Large intestine (tissue), 3 donors: ENCODE data around the gene CNTNAP2. TPM values are rescaled to one million over a fixed set of nuclear protein-coding genes. Genes with fewer than 3 reads are reported as not detected.

Source experiments
- DNase-seq, 2 donors: peaks; one replicate each; pipeline versions ENCODE4 v3.0.0 to v3.0.0-alpha.2; 2013
- H3K27ac ChIP-seq: one replicate; pipeline ENCODE4 v1.5.1; 2013; ENCODE audit warnings: low read length
- H3K27me3 ChIP-seq: 2 replicates; pipeline ENCODE4 v1.6.1; 2013; ENCODE audit warnings: low read length; ENCODE audit not compliant: control insufficient read depth, insufficient read depth
- H3K36me3 ChIP-seq: 2 replicates; pipeline ENCODE4 v1.6.1; 2013; ENCODE audit warnings: low read length; ENCODE audit not compliant: control insufficient read depth, insufficient read depth
- H3K4me1 ChIP-seq: one replicate; pipeline ENCODE4 v1.6.1; 2013; ENCODE audit warnings: low read length; ENCODE audit not compliant: control insufficient read depth, insufficient read depth
- H3K4me3 ChIP-seq: one replicate; pipeline ENCODE4 v1.5.1; 2013; ENCODE audit warnings: low read length
- H3K9me3 ChIP-seq: one replicate; pipeline ENCODE4 v1.6.1; 2013; ENCODE audit warnings: mild to moderate bottlenecking, low read depth, low read length, moderate library complexity; ENCODE audit not compliant: control insufficient read depth
- WGBS: methylation state at CpG from one replicate; pipeline ENCODE4 v1.1.5; 2013; ENCODE audit warnings: low lambda C conversion rate; ENCODE audit not compliant: insufficient coverage; 5-methylcytosine and 5-hydroxymethylcytosine counted together
- polyA plus RNA-seq: library from polyadenylated mRNA; unstranded; fragments of 120-200 nt; gene quantifications from one replicate; pipeline ENCODE4 v1.2.1, GENCODE V29; 2013

CNTNAP2 gene
- polyA plus RNA-seq, 1 donor, result 12.9 TPM

DNA sequence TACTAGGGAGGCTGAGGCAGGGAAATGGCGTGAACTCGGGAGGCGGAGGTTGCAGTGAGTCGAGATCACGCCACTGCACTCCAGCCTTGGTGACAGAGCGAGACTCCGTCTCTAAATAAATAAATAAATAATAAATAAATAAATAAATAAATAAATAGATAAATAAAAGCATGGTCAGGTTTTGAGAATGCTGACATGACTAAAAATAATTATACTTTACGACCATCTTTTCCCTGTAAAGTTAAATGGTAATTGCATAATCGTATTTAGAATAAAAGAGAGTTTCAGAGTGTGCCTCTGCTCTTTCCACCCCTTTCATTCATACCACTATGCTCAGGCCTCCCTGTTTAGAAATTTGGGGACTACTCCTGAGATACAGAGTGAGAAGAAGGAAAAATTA, 326.5 kb downstream of the CNTNAP2 start:
- no peak overlapping the region for H3K4me3 ChIP-seq
- no peak overlapping the region for H3K27ac ChIP-seq
- DNase-seq, result no peak
- no peaks in the 10 kb centered on the region for H3K36me3 ChIP-seq
- peaks cover 3% of the 10 kb centered on the region for H3K9me3 ChIP-seq
- no peaks in the 10 kb centered on the region for H3K4me1 ChIP-seq
- H3K27me3 ChIP-seq, result no peaks in the 10 kb centered on the region
- 100% methylated on average over 5 of the region's 9 CpGs for WGBS

GRCh38 chr7:146449625-146450024, 333.0 kb downstream of the CNTNAP2 start:
- Histone ChIP-seq H3K36me3 (no peaks in the 10 kb centered on the region), H3K9me3 (no peaks in the 10 kb centered on the region), H3K27ac (no peak overlapping the region), H3K27me3 (no peaks in the 10 kb centered on the region), H3K4me1 (no peaks in the 10 kb centered on the region), H3K4me3 (no peak overlapping the region)
- DNase-seq, result no peak
- 100% methylated on average over 1 of the region's 4 CpGs for WGBS

GRCh38 chr7:146455091-146455655, 338.6 kb downstream of the CNTNAP2 start:
- no peaks in the 10 kb centered on the region for H3K4me1 ChIP-seq
- H3K9me3 ChIP-seq, result no peaks in the 10 kb centered on the region
- WGBS, result 60% methylated on average over 1 of the region's 2 CpGs
- no peak for DNase-seq
- H3K4me3 ChIP-seq, result no peak overlapping the region
- no peaks in the 10 kb centered on the region for H3K36me3 ChIP-seq
- no peak overlapping the region for H3K27ac ChIP-seq
- no peaks in the 10 kb centered on the region for H3K27me3 ChIP-seq

DNA sequence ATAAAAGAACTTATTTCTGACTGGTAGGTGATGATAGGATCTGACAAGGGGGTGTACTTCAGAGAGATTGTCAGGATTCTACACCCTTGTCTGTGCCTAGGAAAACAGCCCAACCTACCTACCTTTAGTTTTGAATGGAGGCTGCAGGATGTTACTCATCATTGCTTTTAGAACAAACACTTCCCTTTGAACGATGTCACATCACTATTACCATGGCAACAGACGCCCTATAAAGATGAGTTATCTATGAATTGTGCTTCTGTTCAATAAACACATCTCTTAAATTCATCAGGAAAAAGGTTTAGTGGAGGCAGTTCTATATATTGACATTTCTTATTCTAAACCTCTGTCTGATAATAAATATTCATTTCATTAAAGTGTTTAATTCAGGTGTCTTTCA, 362.4 kb downstream of the CNTNAP2 start:
- H3K4me1 ChIP-seq, result no peaks in the 10 kb centered on the region
- no peak for DNase-seq
- peaks cover 9% of the 10 kb centered on the region for H3K9me3 ChIP-seq
- no peak overlapping the region for H3K4me3 ChIP-seq
- H3K27ac ChIP-seq, result no peak overlapping the region
- WGBS, result no CpG with 5 or more reads among the region's 2 CpGs
- no peaks in the 10 kb centered on the region for H3K27me3 ChIP-seq
- H3K36me3 ChIP-seq, result no peaks in the 10 kb centered on the region

DNA sequence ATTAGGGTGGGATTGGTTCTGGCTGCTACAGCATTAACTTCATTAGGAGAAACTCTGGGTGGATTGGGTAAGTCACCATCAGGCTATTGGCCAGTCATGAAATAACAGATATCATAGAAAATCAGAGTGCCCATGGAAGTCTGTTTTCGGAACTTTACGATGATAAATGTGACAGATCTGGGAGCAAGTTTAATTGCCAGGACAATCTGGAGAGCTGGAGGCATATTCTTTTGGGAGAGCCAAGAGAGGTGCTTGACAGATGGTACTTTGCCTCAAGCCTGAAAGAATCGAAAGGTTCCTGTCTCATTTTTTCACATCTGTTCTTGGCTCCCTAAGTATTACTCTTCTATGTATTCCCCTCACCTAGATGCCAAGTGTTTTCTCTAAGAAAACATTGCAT, 369.9 kb downstream of the CNTNAP2 start:
- no CpG with 5 or more reads among the region's 3 CpGs for WGBS
- H3K36me3 ChIP-seq, result no peaks in the 10 kb centered on the region
- H3K27ac ChIP-seq, result no peak overlapping the region
- H3K4me3 ChIP-seq, result no peak overlapping the region
- H3K4me1 ChIP-seq, result no peaks in the 10 kb centered on the region
- no peaks in the 10 kb centered on the region for H3K27me3 ChIP-seq
- H3K9me3 ChIP-seq, result no peaks in the 10 kb centered on the region
- DNase-seq, result no peak

DNA sequence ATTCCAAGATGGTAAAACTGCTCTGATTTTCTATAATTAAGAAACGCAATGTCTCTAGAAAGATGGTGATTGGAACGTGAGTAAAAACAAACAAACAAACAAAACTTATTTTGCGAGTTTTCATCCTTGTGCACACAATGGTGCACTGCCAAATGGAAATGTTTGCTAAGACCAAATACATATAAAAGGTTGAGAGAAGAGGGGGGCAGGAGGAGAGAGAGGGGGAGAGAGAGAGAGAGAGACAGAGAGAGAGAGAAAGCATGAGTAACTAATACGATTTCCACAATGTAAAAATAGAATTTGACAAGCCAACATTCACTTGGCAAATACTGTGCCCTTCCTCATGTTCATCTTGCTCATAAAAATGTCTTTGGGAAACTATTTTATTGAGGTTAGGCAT, 375.4 kb downstream of the CNTNAP2 start:
- Histone ChIP-seq H3K4me3 (no peak overlapping the region), H3K27ac (no peak overlapping the region), H3K36me3 (no peaks in the 10 kb centered on the region), H3K4me1 (no peaks in the 10 kb centered on the region), H3K27me3 (no peaks in the 10 kb centered on the region), H3K9me3 (peaks cover 3% of the 10 kb centered on the region)
- WGBS, result 46% methylated on average over 4 of the region's 4 CpGs
- no peak for DNase-seq

DNA sequence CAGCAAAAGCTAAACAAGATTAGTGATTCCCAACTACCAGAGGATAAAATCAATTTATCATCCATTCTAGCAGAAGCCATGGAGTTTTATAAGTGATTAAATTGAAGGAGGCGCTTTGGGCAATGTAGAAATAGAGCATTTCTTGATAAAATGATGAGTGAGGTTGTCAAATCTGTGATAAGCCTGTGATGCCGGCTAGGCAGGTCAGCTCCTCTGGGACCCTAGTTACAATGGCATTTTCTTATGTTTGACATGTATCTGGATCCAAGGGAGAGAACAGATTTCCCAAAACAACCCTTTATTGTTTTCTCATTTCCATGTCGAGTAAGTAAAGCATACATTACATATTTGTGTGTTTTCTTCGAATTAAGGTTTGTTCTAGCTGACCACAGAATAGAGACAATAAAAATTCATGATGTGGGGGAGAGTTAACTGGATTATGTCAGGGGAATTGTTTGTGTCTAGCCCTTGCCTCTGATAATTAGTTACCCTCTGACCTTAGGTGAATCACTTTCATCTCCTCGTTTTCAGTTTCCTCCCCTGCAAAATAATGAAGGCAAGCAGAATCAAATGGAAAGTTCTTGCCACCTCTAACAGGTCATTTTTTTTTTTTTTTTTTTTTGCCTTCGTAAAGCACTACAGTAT, 378.5 kb downstream of the CNTNAP2 start:
- H3K9me3 ChIP-seq, result peaks cover 3% of the 10 kb centered on the region
- WGBS, result 30% methylated on average over 2 of the region's 6 CpGs
- H3K27ac ChIP-seq, result no peak overlapping the region
- H3K4me3 ChIP-seq, result no peak overlapping the region
- H3K27me3 ChIP-seq, result no peaks in the 10 kb centered on the region
- no peak for DNase-seq
- no peaks in the 10 kb centered on the region for H3K36me3 ChIP-seq
- no peaks in the 10 kb centered on the region for H3K4me1 ChIP-seq

- no peak overlapping the region for H3K4me3 ChIP-seq
- H3K9me3 ChIP-seq, result peaks cover 3% of the 10 kb centered on the region
- no peaks in the 10 kb centered on the region for H3K27me3 ChIP-seq
- no peak overlapping the region for H3K27ac ChIP-seq
- DNase-seq, result no peak
- no peaks in the 10 kb centered on the region for H3K4me1 ChIP-seq
- no CpG with 5 or more reads among the region's 2 CpGs for WGBS
- H3K36me3 ChIP-seq, result no peaks in the 10 kb centered on the region
These were observed 380.1 kb downstream of the CNTNAP2 start for GRCh38 chr7:146496657-146497056.

- Histone ChIP-seq H3K4me3 (no peak overlapping the region), H3K27me3 (no peaks in the 10 kb centered on the region), H3K4me1 (no peaks in the 10 kb centered on the region), H3K9me3 (peaks cover 7% of the 10 kb centered on the region), H3K36me3 (no peaks in the 10 kb centered on the region), H3K27ac (no peak overlapping the region)
- DNase-seq, result no peak
- WGBS, result 100% methylated on average over 1 of the region's 2 CpGs
These were observed 383.4 kb downstream of the CNTNAP2 start for GRCh38 chr7:146499970-146500369.

GRCh38 chr7:146503844-146504243, 387.2 kb downstream of the CNTNAP2 start:
- WGBS, result no CpG with 5 or more reads among the region's 5 CpGs
- H3K9me3 ChIP-seq, result peaks cover 7% of the 10 kb centered on the region

DNA sequence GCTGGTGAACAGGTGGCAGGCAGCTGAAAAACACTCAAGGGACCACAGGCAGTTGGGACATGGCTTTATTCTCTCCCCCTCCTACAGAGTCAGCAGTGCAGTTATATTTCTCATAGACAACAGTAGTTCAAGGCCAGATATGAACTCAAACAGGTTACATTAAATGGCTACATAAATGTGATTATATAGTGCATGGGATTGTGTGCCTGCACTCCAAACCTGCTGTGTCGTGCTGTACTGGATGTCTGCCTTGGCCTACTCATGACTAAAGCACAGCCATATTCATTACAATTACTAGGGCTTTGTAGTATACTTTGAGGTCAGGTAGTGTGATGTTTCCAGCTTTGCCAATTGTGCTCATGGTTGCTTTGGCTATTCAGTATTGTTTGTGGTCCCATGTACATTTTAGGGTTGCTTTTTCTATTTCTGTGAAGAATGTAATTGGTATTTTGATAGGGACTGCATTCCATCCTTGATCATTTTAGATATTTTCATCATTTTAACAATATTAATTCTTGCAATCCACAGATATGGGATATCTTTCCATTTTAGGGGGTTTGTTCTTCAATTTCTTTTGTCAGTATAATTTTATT, 393.6 kb downstream of the CNTNAP2 start:
- H3K4me1 ChIP-seq, result no peaks in the 10 kb centered on the region
- WGBS, result no CpG with 5 or more reads among the region's 1 CpG
- DNase-seq, result no peak
- H3K9me3 ChIP-seq, result peaks cover 5% of the 10 kb centered on the region
- no peaks in the 10 kb centered on the region for H3K27me3 ChIP-seq
- no peak overlapping the region for H3K27ac ChIP-seq
- H3K4me3 ChIP-seq, result no peak overlapping the region
- no peaks in the 10 kb centered on the region for H3K36me3 ChIP-seq

More at GRCh38 chr7:146503844-146504243, 387.2 kb downstream of the CNTNAP2 start:
- Histone ChIP-seq H3K27ac (no peak overlapping the region), H3K27me3 (no peaks in the 10 kb centered on the region), H3K36me3 (no peaks in the 10 kb centered on the region), H3K4me3 (no peak overlapping the region), H3K4me1 (no peaks in the 10 kb centered on the region)
- peak in 1 of 2 donors; percentile 3 for DNase-seq
